GM12864 (cell line): ENCODE results near the gene SDR42E2.

Experiments
- DNase-seq: peaks from one replicate; pipeline ENCODE4 v3.0.0-alpha.2; 2011; ENCODE audit warnings: low read depth
- H3K4me3 ChIP-seq: 2 replicates; pipeline ENCODE4 v1.5.1; 2011; ENCODE audit warnings: mild to moderate bottlenecking, low read depth, low read length, control low read depth
- TF ChIP-seq, protein P1 (sequence below): IDR thresholded peaks from 2 replicates; pipeline ENCODE4 v1.5.1; 2011; ENCODE audit warnings: low read depth, mild to moderate bottlenecking, moderate library complexity, low read length, control low read depth, inconsistent platforms; ENCODE audit errors: missing control alignments

Gene SDR42E2

DNA sequence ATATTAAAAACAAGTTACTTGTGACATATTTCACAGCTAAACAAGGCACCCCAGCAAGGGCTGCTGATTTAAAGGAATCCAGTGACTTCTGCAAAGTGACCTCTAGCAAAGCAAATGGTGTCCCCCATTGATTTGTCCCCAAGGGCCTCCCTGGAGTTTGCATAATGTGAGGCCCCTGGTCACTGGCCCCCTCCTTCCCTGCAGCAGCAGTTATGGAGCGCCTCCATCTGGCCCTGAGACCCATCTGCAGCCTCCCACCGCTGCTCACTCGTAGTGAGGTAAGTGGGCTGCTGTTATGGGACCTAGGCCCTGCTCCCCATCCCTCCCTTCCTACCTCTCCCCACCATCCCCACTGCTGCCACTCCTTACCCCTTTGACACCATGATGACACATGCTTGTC, 24.2 kb downstream of the SDR42E2 start:
- DNase-seq = no peak
- TF ChIP-seq, protein P1, sequence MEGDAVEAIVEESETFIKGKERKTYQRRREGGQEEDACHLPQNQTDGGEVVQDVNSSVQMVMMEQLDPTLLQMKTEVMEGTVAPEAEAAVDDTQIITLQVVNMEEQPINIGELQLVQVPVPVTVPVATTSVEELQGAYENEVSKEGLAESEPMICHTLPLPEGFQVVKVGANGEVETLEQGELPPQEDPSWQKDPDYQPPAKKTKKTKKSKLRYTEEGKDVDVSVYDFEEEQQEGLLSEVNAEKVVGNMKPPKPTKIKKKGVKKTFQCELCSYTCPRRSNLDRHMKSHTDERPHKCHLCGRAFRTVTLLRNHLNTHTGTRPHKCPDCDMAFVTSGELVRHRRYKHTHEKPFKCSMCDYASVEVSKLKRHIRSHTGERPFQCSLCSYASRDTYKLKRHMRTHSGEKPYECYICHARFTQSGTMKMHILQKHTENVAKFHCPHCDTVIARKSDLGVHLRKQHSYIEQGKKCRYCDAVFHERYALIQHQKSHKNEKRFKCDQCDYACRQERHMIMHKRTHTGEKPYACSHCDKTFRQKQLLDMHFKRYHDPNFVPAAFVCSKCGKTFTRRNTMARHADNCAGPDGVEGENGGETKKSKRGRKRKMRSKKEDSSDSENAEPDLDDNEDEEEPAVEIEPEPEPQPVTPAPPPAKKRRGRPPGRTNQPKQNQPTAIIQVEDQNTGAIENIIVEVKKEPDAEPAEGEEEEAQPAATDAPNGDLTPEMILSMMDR = peak; percentile 27
- H3K4me3 ChIP-seq = no peak overlapping the region

DNA sequence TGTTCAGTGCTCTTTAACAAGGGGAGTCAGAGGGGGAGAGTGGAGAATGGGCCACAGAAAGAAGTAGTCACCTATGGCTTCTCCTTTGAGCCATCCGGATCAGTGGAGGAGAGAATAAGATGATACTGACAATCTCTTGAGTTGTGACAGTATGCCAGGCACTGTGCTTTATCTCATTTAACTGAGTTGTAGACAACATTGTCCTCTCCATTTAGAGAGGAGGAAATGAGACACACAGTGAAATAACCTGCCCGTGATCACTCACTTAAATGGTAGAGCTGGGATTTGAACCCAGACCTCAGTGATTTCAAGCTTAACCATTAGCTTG, 25.9 kb downstream of the SDR42E2 start:
- H3K4me3 ChIP-seq = no peak overlapping the region
- DNase-seq = no peak
- TF ChIP-seq, protein P1 = no peak

DNA sequence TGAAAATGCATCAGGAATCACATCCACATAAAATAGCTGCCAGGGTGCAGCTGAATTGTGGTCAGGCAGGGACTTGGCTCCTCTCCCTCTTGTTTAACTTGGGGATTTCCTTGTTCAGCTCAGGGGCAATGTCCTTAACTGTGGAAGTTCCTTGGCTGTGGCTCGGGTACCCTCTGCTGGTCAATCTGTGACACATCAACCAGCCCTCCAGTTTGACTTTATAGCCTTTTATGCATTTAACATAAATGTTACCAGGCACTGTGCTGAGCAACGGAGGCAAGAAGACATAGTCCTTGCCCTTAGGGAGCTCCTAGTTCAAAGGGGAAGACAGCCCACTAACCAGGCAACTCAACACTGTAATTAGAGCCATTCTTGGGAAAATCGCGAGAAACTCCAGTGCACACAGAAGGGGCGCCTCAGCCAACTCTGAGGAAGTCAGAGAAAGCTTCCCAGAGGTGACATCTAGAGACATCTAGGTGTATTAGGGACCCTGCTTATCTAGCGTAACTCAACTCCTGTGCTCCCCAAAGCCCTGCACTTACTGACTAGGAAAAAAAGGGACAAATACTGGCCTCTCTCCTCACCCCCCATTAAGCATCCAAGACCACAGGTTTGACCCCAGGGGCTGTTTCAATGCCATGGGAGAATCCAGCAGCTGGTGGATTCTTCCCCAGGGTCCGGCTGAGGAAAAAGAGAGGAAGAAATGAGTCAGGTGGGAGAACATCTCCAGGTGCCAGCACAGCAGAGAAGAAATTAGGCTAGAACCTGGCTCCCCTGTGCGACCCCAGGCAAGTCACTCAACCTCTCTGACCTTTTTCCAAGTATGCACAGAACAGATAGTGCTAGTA, 26.5 kb downstream of the SDR42E2 start:
- TF ChIP-seq, protein P1 = peak; percentile 90
- DNase-seq = no peak
- no peak overlapping the region for H3K4me3 ChIP-seq

DNA sequence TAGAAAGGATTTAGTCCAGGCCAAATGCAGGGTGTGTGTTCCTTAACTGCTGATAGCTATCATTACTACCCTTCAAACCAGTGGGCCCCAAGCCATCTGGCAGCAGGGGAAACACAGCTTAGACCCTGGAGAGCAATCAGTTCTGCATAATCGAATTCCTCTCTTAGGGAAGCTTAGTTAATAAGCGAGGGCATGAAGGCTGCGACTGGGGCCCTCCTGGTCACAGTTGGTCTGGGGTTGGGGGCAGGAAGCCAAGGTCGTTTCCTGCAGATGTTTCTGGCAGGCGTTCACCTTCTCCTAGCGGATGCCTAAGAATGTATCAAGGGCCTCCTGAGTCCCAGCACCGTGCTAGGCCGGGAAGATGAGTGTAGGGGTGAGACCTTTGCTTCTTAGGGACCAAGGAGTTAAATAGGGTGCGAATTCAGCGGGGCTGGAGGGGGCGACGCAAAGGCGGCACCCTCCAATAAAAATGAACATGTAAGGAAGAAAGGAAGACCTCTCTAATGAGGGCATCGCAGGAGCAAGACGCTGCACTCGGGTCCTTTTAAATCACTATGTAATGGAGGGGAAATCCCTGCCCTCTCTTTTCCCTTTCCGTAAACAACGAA, 27.3 kb downstream of the SDR42E2 start:
- H3K4me3 ChIP-seq = peak overlapping the region; percentile 75
- no peak for DNase-seq
- TF ChIP-seq, protein P1 = no peak

DNA sequence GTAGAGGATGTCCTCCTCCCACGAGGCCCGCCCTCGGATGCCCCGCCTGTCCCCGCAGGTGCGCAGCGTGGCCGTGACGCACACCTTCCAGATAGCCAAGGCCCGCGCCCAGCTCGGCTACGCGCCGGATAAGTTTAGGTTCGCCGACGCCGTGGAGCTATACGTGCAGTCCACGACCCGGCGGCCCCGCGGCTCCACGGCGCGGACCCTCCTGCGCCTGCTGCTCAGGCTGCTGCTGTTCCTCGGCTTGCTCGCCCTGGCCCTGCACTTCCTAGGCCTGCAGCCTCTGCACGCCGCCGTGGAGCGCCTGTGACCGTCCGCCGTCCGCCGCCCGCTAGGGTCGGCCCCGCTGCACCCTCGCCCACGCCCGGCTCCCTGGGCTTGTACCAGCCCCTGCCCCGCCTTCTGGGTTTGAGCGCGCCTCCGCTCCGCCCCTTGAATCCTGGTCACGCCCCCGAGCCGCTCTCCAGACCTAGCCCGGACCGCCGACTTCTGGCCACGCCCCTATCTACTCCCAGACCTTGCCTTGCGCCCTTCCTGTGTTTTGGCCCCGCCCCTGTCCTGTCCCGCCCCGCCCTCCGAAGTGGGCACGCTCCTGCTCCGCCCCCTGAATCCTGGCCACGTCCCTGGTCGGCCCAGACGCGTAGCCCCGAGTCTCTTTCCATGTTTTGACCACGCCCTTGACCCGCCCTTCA, 27.9 kb downstream of the SDR42E2 start:
- DNase-seq = no peak
- TF ChIP-seq, protein P1 = no peak
- peak overlapping the region; percentile 75 for H3K4me3 ChIP-seq

DNA sequence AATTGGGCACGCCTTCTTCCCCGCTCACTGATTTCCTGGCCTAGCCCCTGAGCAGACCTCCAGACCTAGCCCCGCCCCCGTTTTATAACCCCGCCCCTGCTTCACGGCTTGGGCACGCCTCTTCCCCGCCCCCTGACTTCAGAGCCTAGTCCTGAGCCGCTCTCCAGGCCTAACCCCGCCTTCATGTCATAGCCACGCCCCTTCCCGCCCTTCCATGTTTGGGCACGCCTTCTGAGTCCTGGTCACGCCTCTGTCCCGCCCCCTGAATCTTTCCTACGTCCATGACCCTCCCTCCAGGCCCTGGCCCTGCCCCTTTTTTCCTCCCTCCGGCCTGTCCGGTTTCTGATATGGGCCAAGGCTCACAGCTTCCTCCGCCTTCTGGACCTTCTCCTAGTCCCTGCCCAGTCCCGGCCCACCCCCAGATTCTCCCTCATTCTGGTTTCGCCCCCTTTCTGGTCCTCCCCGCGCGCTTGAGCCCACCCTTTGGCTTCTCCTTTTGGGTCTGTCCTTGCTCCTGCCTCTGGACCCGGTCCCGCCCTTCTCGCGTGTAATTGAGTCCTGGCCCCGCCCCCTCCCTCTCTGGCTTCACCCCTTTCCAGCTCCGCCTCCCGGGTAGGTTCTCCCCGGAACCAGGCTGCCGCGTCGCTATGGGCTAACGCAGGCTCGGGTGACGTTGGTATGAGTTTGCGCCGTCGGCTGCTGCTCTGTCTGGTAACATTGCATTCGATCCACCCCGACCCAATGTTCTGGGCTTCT, 28.6 kb downstream of the SDR42E2 start:
- TF ChIP-seq, protein P1 = no peak
- peak; percentile 95 for DNase-seq
- H3K4me3 ChIP-seq = peak overlapping the region; percentile 54
